Breast epithelium (tissue), 4 donors: ENCODE measurements around the gene NTHL1. TPM values are rescaled to one million over a fixed set of nuclear protein-coding genes. Genes with fewer than 3 reads are reported as not detected.

Source experiments
- DNase-seq, 2 donors: peaks; one replicate each; pipeline ENCODE4 v3.0.0-alpha.2; 2019; ENCODE audit warnings: low spot score in 2 of 2
- H3K27ac ChIP-seq, 2 donors: fragments of 200-600 bp; sonication (generic) in 1 of 2; one replicate each; pipeline ENCODE4 v1.5.1; 2016 to 2019; ENCODE audit warnings: mild to moderate bottlenecking in 1 of 2
- H3K27me3 ChIP-seq, 2 donors: fragments of 200-600 bp; sonication (generic) in 1 of 2; one replicate each; pipeline versions ENCODE4 v1.5.1 to v1.6.0; 2017 to 2019; ENCODE audit warnings: control low read depth in 1 of 2, mild to moderate bottlenecking in 1 of 2
- H3K36me3 ChIP-seq: fragments of 200-600 bp; one replicate; pipeline ENCODE4 v1.5.1; 2019
- H3K4me1 ChIP-seq, 2 donors: fragments of 200-600 bp; sonication (generic); one replicate each; pipeline ENCODE4 v1.5.1; 2016 to 2019; ENCODE audit warnings: control low read depth in 1 of 2
- H3K4me3 ChIP-seq, 3 donors: fragments of 200-600 bp; sonication (generic); 1 replicate in 2 of 3; 2 replicates in 1 of 3; pipeline ENCODE4 v1.5.1; 2016 to 2019; ENCODE audit warnings: mild to moderate bottlenecking in 3 of 3, moderate library complexity in 2 of 3
- H3K9me3 ChIP-seq, 2 donors: fragments of 200-600 bp; sonication (generic) in 1 of 2; one replicate each; pipeline ENCODE4 v1.5.1; 2016 to 2019; ENCODE audit warnings: control low read depth in 1 of 2
- CTCF ChIP-seq, 3 donors: fragments of 450-650 bp; IDR thresholded peaks; one replicate each; pipeline ENCODE4 v1.5.1; 2016 to 2017; ENCODE audit warnings: antibody characterized with exemption in 3 of 3, mild to moderate bottlenecking in 3 of 3, moderate library complexity in 3 of 3
- POLR2A ChIP-seq: fragments of 450-650 bp; IDR thresholded peaks from one replicate; pipeline ENCODE4 v1.6.1; 2016; ENCODE audit warnings: antibody characterized with exemption, mild to moderate bottlenecking, moderate library complexity
- POLR2AphosphoS5 ChIP-seq, 3 donors: sonication (generic); formaldehyde crosslinking; IDR thresholded peaks; one replicate each; pipeline ENCODE4 v1.6.1; 2017; ENCODE audit warnings: antibody characterized with exemption in 3 of 3
- intact Hi-C: fragments of 100-400 bp; cut with DNase I; formaldehyde crosslinking; loops from one replicate; pipeline ENCODE4 v1.15.1; 2023; ENCODE audit warnings: low total_unique reads
- total RNA-seq, 3 donors: library from RNA; depleted of rRNA; stranded (reverse); fragments of >200 nt; gene quantifications; one replicate each; pipeline ENCODE4 v1.1.0, GENCODE V29; 2016

Gene NTHL1
- total RNA-seq, 3 donors from 2014 or later: 10.6 to 27.9 (median 16.1) TPM

GRCh38 chr16:2086812-2087747, 39.4 kb upstream of the NTHL1 start:
- Histone ChIP-seq H3K27ac (peak overlapping the region in 1 of 2 donors; percentile 59), H3K4me3 (no peak overlapping the region), H3K27me3 (no peaks in the 10 kb centered on the region), H3K4me1 (peaks cover under 1 to 7% of the 10 kb centered on the region in 2 donors), H3K36me3 (no peaks in the 10 kb centered on the region), H3K9me3 (no peaks in the 10 kb centered on the region)
- intact Hi-C loops: no loop called here
- DNase-seq: no peak
- TF ChIP-seq POLR2A: no peak
- no peak for TF ChIP-seq CTCF (IDR thresholded peaks at IDR 0.05)
- no peak for TF ChIP-seq POLR2AphosphoS5 (IDR thresholded peaks at IDR 0.05)

DNA sequence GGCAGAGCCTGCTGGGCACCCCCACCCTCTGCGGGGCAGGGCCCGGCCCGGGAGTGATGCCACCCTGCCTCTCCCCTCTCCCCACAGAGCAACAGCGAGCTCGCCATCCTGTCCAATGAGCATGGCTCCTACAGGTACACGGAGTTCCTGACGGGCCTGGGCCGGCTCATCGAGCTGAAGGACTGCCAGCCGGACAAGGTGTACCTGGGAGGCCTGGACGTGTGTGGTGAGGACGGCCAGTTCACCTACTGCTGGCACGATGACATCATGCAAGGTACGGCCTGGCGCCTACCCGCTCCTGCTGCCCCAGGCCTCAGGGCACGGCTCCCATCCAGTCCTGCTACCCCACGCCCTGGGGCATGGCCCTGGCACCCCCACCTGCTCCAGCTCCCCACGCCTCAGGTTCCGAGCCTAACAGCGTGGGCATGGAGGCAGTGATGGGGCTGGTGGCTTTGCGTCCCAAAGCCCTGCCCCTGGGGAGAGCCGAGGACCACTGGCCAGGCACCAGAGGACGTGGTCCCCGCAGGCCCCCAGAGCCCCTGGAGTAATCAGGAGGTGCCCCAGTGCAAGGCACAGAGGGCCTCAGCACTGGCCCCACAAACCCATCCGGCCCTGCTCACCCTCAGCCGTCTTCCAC, 38.6 kb upstream of the NTHL1 start:
- no peaks in the 10 kb centered on the region for H3K9me3 ChIP-seq
- TF ChIP-seq POLR2AphosphoS5 (IDR thresholded peaks at IDR 0.05): no peak
- TF ChIP-seq POLR2A: no peak
- no peak for TF ChIP-seq CTCF (IDR thresholded peaks at IDR 0.05)
- peak overlapping the region in 1 of 2 donors; percentile 59 for H3K27ac ChIP-seq
- no peak overlapping the region for H3K4me3 ChIP-seq
- no peaks in the 10 kb centered on the region for H3K36me3 ChIP-seq
- intact Hi-C loops: no loop called here
- peak in 1 of 2 donors; percentile 69 for DNase-seq
- peaks cover 7 to 16% of the 10 kb centered on the region in 2 donors for H3K4me1 ChIP-seq
- H3K27me3 ChIP-seq: no peaks in the 10 kb centered on the region

GRCh38 chr16:2085669-2086068, 38.0 kb upstream of the NTHL1 start:
- Histone ChIP-seq H3K4me3 (no peak overlapping the region), H3K36me3 (no peaks in the 10 kb centered on the region), H3K27me3 (no peaks in the 10 kb centered on the region), H3K4me1 (peaks cover 7 to 16% of the 10 kb centered on the region in 2 donors), H3K9me3 (no peaks in the 10 kb centered on the region), H3K27ac (peak overlapping the region in 1 of 2 donors; percentile 59)
- no peak for DNase-seq
- intact Hi-C loops: no loop called here
- TF ChIP-seq CTCF (IDR thresholded peaks at IDR 0.05): no peak
- TF ChIP-seq POLR2AphosphoS5 (IDR thresholded peaks at IDR 0.05): no peak
- no peak for TF ChIP-seq POLR2A

GRCh38 chr16:2084895-2085625, 37.4 kb upstream of the NTHL1 start:
- H3K27me3 ChIP-seq: no peaks in the 10 kb centered on the region
- no peak for TF ChIP-seq CTCF (IDR thresholded peaks at IDR 0.05)
- no peak for TF ChIP-seq POLR2A
- no peak for TF ChIP-seq POLR2AphosphoS5 (IDR thresholded peaks at IDR 0.05)
- peaks cover 7 to 16% of the 10 kb centered on the region in 2 donors for H3K4me1 ChIP-seq
- H3K9me3 ChIP-seq: no peaks in the 10 kb centered on the region
- no peaks in the 10 kb centered on the region for H3K36me3 ChIP-seq
- no peak for DNase-seq
- peak overlapping the region in 1 of 2 donors; percentile 59 for H3K27ac ChIP-seq
- intact Hi-C loops: no loop called here
- no peak overlapping the region for H3K4me3 ChIP-seq
